SK-N-SH (cell line): Measurements from ENCODE around the gene IGSF1. TPM values are rescaled to one million over a fixed set of nuclear protein-coding genes. Genes with fewer than 3 reads are reported as not detected.

Experiments used
- CTCF ChIA-PET: fragments of 300-600, 350-600 bp; formaldehyde crosslinking; extraction: SDS; loops from one replicate; lab custom pipeline; 2021; lab: Yijun Ruan, JAX
- POLR2A ChIA-PET: fragments of 350-600 bp; sonication (Branson Sonifier 250); formaldehyde crosslinking; extraction: SDS; loops from one replicate; lab custom pipeline; 2020; ENCODE audit warnings: antibody characterized with exemption, inconsistent platforms; lab: Yijun Ruan, JAX
- DNase-seq: peaks from one replicate; pipeline ENCODE4 v3.0.0; 2012
- H2AFZ ChIP-seq: fragments of 200-600 bp; sonication (generic); 2 replicates; pipeline ENCODE4 v1.8.1; 2016; ENCODE audit warnings: antibody characterized with exemption, mild to moderate bottlenecking, low read depth
- H3F3A ChIP-seq: fragments of 200-600 bp; sonication (generic); replicated peaks from 2 replicates; pipeline ENCODE3; 2016; ENCODE audit warnings: antibody characterized with exemption, mild to moderate bottlenecking; ENCODE audit not compliant: insufficient read depth
- H3K27ac ChIP-seq, 2 experiments: fragments of 200-500 bp in 1 of 2; fragments of 200-600 bp in 1 of 2; sonication (Bioruptor generic) in 1 of 2; sonication (generic), shearing (Covaris generic) in 1 of 2; 2 replicates each; pipeline versions ENCODE4 v1.5.1 to v1.6.1; 2014 to 2016; ENCODE audit warnings: low read depth in 2 of 2, inconsistent platforms in 1 of 2, low read length in 1 of 2, mild to moderate bottlenecking in 1 of 2, mixed read lengths in 1 of 2
- H3K27me3 ChIP-seq: fragments of 200-600 bp; sonication (generic), shearing (Covaris generic); 2 replicates; pipeline ENCODE4 v1.6.1; 2016; ENCODE audit warnings: mixed run types; ENCODE audit not compliant: insufficient read depth
- H3K36me3 ChIP-seq, 2 experiments: fragments of 200-500 bp in 1 of 2; fragments of 200-600 bp in 1 of 2; sonication (Bioruptor generic) in 1 of 2; sonication (generic) in 1 of 2; replicated peaks in 1 of 2; 2 replicates each; pipeline versions ENCODE3 to v1.5.1; 2014 to 2016; ENCODE audit warnings: low read length in 1 of 2, mild to moderate bottlenecking in 1 of 2; ENCODE audit not compliant: insufficient read depth in 2 of 2, control insufficient read depth in 1 of 2
- H3K4me1 ChIP-seq, 2 experiments: fragments of 200-500 bp in 1 of 2; fragments of 200-600 bp in 1 of 2; sonication (Bioruptor generic) in 1 of 2; sonication (generic), shearing (Covaris generic) in 1 of 2; 2 replicates each; pipeline versions ENCODE4 v1.5.1 to v1.6.1; 2014 to 2016; ENCODE audit warnings: low read depth in 1 of 2, low read length in 1 of 2, mixed run types in 1 of 2; ENCODE audit not compliant: insufficient read depth in 2 of 2, control insufficient read depth in 1 of 2
- H3K4me2 ChIP-seq: fragments of 200-600 bp; sonication (generic), shearing (Covaris generic); 2 replicates; pipeline ENCODE4 v1.6.1; 2017; ENCODE audit warnings: mixed run types
- H3K4me3 ChIP-seq, 2 experiments: fragments of 200-500 bp in 1 of 2; fragments of 200-600 bp in 1 of 2; sonication (Bioruptor generic) in 1 of 2; sonication (generic), shearing (Covaris generic) in 1 of 2; 2 replicates each; pipeline versions ENCODE4 v1.5.1 to v1.8.1; 2014 to 2016; ENCODE audit warnings: low read depth in 2 of 2, inconsistent platforms in 1 of 2, low read length in 1 of 2, mild to moderate bottlenecking in 1 of 2, mixed read lengths in 1 of 2, moderate library complexity in 1 of 2
- H3K79me2 ChIP-seq: fragments of 200-600 bp; sonication (generic); 2 replicates; pipeline ENCODE4 v1.8.1; 2017; ENCODE audit warnings: mild to moderate bottlenecking; ENCODE audit not compliant: insufficient read depth
- H3K9ac ChIP-seq: fragments of 200-600 bp; sonication (generic); 2 replicates; pipeline ENCODE4 v1.6.1; 2017; ENCODE audit warnings: mixed run types
- H3K9me2 ChIP-seq: fragments of 200-600 bp; sonication (generic); 2 replicates; pipeline ENCODE4 v1.6.1; 2017; ENCODE audit warnings: mixed run types
- H3K9me3 ChIP-seq: fragments of 200-600 bp; sonication (generic); 2 replicates; pipeline ENCODE4 v1.6.1; 2017; ENCODE audit warnings: mixed run types, mild to moderate bottlenecking, moderate library complexity
- H4K20me1 ChIP-seq: fragments of 200-600 bp; sonication (generic); 2 replicates; pipeline ENCODE4 v1.6.1; 2017; ENCODE audit warnings: mild to moderate bottlenecking, mixed run types; ENCODE audit not compliant: insufficient read depth
- ELF1 ChIP-seq: IDR thresholded peaks from 2 replicates; pipeline ENCODE4 v1.4.0; 2012
- WGBS: methylation state at CpG from one replicate; pipeline ENCODE4 v1.1.6; 2017; ENCODE audit warnings: low lambda C conversion rate; 5-methylcytosine and 5-hydroxymethylcytosine counted together
- polyA plus RNA-seq, 3 experiments: library from polyadenylated mRNA; depleted of rRNA; stranded (reverse); fragments of >200 nt; gene quantifications; 2 replicates each; pipeline ENCODE4 v1.2.3, GENCODE V29; 2012

IGSF1 gene
- polyA plus RNA-seq, 1 of the 3 experiments (the other 2 are of a cell fraction), result 0.92 TPM

DNA sequence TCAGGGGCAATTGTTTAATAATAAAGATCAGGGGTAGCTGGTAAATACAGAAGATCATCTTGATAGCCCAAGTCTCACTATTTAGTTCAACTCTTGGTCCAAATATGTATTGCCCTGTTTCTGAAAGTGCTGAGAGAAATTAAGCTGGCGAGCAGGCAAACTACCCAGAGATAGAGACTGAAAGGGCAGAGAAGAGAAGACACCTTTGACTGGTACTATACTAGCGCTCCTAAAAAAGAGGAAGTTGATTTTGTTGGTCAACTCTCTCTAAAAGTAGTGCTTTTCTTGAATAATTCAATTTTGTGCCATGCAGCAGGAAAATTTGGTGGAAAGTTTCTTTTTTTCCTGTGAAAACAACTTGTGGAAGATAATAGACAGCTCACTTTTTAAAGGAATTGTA is 64.0 kb downstream of the IGSF1 start:
- no peaks in the 10 kb centered on the region for H3K4me1 ChIP-seq
- WGBS, result 29% methylated on average over 2 of the region's 2 CpGs
- H4K20me1 ChIP-seq, result no peaks in the 10 kb centered on the region
- no peaks in the 10 kb centered on the region for H3K79me2 ChIP-seq
- H3F3A ChIP-seq, result no peaks in the 10 kb centered on the region
- no peak overlapping the region for H3K9ac ChIP-seq
- ChIA-PET POLR2A (no interaction called here), CTCF (no interaction called here)
- H3K9me2 ChIP-seq, result no peaks in the 10 kb centered on the region
- no peak overlapping the region for H3K27ac ChIP-seq
- H2AFZ ChIP-seq, result no peak overlapping the region
- H3K4me3 ChIP-seq, result no peak overlapping the region
- H3K9me3 ChIP-seq, result no peaks in the 10 kb centered on the region
- no peak overlapping the region for H3K4me2 ChIP-seq
- H3K27me3 ChIP-seq, result no peaks in the 10 kb centered on the region
- no peak for TF ChIP-seq ELF1
- TF ChIP-seq, all 33 proteins: peak for 0
- no peak for DNase-seq
- H3K36me3 ChIP-seq, result no peaks in the 10 kb centered on the region

Other genes with a start within 250 kb of the IGSF1 start
- gene ARHGAP36, start 231.0 kb downstream of the IGSF1 start, polyA plus RNA-seq (2012; rRNA removed), result 0.23 and 0.86 TPM in 2 replicates